Activated naive CD4-positive, alpha-beta T cell (primary cell): ENCODE results near the gene NTNG2.

Experiments
- DNase-seq, 4 experiments: peaks; one replicate each; lab custom pipeline; 2025; lab: John Stamatoyannopoulos, UW

Gene NTNG2

GRCh38 chr9:132171702-132172101 is 9.8 kb downstream of the NTNG2 start:
- no peak for DNase-seq

- no peak for DNase-seq
These were observed 10.3 kb downstream of the NTNG2 start for GRCh38 chr9:132172185-132172584.

GRCh38 chr9:132175431-132175830 is 13.6 kb downstream of the NTNG2 start:
- no peak for DNase-seq

- no peak for DNase-seq
These were observed 14.5 kb downstream of the NTNG2 start for GRCh38 chr9:132176338-132176737.

GRCh38 chr9:132181796-132182313 is 20.0 kb downstream of the NTNG2 start:
- DNase-seq: no peak

- no peak for DNase-seq
These were observed 20.6 kb downstream of the NTNG2 start for GRCh38 chr9:132182314-132183091.

- DNase-seq: no peak
These were observed 21.3 kb downstream of the NTNG2 start for GRCh38 chr9:132183134-132183533.

- DNase-seq: no peak
These were observed 21.9 kb downstream of the NTNG2 start for GRCh38 chr9:132183715-132184114.

- no peak for DNase-seq
These were observed 22.3 kb downstream of the NTNG2 start for GRCh38 chr9:132184124-132184523.

GRCh38 chr9:132185073-132186009 is 23.5 kb downstream of the NTNG2 start:
- DNase-seq: no peak

- no peak for DNase-seq
These were observed 25.3 kb downstream of the NTNG2 start for GRCh38 chr9:132187121-132187620.

GRCh38 chr9:132190966-132191365 is 29.1 kb downstream of the NTNG2 start:
- no peak for DNase-seq

- no peak for DNase-seq
These were observed 30.9 kb downstream of the NTNG2 start for GRCh38 chr9:132192728-132193127.

GRCh38 chr9:132193227-132194124 is 31.6 kb downstream of the NTNG2 start:
- no peak for DNase-seq

- DNase-seq: no peak
These were observed 32.6 kb downstream of the NTNG2 start for GRCh38 chr9:132194508-132194907.

- no peak for DNase-seq
These were observed 35.5 kb downstream of the NTNG2 start for GRCh38 chr9:132197315-132197714.

- DNase-seq: no peak
These were observed 36.1 kb downstream of the NTNG2 start for GRCh38 chr9:132197856-132198550.

- DNase-seq: no peak
These were observed 37.2 kb downstream of the NTNG2 start for GRCh38 chr9:132199056-132199455.

GRCh38 chr9:132200706-132201105 is 38.8 kb downstream of the NTNG2 start:
- DNase-seq: no peak

GRCh38 chr9:132201139-132201538 is 39.3 kb downstream of the NTNG2 start:
- DNase-seq: no peak
